Measurements from ENCODE around the gene EIF3D. TPM values are rescaled to one million over a fixed set of nuclear protein-coding genes. Genes with fewer than 3 reads are reported as not detected.

EIF3D gene
- total and polyA plus RNA-seq, 2 experiments from 2014 or later = 148 to 381 TPM

DNA sequence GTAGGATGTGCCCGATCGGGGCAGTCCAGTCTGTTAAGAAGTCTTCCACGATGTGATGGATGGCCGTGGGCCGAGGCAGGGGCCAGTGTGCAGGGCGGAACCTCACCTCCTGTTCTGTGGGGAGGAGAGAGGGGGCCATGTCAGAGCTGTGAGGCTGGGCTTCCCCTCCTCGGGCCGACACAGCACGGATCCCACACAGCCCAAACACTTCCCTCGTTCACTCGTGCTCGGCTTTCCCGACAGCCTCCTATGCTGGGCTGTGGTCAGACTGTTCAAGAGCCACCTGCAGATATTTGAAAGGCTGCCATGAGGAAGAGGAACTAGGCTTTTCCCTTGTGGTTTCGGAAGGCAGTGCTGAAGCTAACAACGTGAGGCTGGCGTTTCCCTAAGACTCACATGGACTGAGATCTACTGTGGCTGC, 35.3 kb downstream of the EIF3D start (continued):
- TF ChIP-seq, protein P1, sequence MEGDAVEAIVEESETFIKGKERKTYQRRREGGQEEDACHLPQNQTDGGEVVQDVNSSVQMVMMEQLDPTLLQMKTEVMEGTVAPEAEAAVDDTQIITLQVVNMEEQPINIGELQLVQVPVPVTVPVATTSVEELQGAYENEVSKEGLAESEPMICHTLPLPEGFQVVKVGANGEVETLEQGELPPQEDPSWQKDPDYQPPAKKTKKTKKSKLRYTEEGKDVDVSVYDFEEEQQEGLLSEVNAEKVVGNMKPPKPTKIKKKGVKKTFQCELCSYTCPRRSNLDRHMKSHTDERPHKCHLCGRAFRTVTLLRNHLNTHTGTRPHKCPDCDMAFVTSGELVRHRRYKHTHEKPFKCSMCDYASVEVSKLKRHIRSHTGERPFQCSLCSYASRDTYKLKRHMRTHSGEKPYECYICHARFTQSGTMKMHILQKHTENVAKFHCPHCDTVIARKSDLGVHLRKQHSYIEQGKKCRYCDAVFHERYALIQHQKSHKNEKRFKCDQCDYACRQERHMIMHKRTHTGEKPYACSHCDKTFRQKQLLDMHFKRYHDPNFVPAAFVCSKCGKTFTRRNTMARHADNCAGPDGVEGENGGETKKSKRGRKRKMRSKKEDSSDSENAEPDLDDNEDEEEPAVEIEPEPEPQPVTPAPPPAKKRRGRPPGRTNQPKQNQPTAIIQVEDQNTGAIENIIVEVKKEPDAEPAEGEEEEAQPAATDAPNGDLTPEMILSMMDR (conservative IDR thresholded peaks at IDR 0.05; ENCODE audit: low read depth in 2 of 2) = no peak
- TF ChIP-seq CREB1 (CRISPR knock-in tag; IDR thresholded peaks at IDR 0.05; ENCODE audit: low read depth) = no peak
- TF ChIP-seq, protein P2, sequence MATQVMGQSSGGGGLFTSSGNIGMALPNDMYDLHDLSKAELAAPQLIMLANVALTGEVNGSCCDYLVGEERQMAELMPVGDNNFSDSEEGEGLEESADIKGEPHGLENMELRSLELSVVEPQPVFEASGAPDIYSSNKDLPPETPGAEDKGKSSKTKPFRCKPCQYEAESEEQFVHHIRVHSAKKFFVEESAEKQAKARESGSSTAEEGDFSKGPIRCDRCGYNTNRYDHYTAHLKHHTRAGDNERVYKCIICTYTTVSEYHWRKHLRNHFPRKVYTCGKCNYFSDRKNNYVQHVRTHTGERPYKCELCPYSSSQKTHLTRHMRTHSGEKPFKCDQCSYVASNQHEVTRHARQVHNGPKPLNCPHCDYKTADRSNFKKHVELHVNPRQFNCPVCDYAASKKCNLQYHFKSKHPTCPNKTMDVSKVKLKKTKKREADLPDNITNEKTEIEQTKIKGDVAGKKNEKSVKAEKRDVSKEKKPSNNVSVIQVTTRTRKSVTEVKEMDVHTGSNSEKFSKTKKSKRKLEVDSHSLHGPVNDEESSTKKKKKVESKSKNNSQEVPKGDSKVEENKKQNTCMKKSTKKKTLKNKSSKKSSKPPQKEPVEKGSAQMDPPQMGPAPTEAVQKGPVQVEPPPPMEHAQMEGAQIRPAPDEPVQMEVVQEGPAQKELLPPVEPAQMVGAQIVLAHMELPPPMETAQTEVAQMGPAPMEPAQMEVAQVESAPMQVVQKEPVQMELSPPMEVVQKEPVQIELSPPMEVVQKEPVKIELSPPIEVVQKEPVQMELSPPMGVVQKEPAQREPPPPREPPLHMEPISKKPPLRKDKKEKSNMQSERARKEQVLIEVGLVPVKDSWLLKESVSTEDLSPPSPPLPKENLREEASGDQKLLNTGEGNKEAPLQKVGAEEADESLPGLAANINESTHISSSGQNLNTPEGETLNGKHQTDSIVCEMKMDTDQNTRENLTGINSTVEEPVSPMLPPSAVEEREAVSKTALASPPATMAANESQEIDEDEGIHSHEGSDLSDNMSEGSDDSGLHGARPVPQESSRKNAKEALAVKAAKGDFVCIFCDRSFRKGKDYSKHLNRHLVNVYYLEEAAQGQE (IDR thresholded peaks at IDR 0.05; ENCODE audit: unreplicated experiment) = no peak

DNA sequence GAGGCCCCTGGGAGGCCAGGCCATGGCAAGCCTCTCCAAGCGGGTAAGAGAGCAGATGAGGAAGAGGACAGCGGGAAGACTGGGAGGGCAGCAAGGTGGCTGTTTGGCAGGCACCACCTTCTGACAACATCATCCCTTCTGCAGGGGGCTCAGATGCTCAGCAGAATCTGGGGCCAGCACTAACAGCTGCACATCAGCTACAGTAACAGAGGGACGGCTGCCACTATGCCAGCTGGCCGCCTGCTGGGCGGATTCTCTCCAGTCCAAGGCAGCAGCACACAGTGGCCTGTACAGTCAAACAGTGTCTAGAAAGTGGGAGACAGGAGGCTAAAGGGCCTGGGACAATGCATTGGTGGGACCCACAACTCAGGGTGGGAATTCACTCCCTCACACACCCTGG, 36.9 kb downstream of the EIF3D start:
- Mint-ChIP-seq H3K4me3 (no peak overlapping the region), H3K4me1 (no peaks in the 10 kb centered on the region), H3K36me3 (ENCODE audit: low read depth) (peaks cover 49% of the 10 kb centered on the region)
- TF ChIP-seq, protein P3, sequence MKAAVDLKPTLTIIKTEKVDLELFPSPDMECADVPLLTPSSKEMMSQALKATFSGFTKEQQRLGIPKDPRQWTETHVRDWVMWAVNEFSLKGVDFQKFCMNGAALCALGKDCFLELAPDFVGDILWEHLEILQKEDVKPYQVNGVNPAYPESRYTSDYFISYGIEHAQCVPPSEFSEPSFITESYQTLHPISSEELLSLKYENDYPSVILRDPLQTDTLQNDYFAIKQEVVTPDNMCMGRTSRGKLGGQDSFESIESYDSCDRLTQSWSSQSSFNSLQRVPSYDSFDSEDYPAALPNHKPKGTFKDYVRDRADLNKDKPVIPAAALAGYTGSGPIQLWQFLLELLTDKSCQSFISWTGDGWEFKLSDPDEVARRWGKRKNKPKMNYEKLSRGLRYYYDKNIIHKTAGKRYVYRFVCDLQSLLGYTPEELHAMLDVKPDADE (IDR thresholded peaks at IDR 0.05) = no peak
- TF ChIP-seq JUNB (IDR thresholded peaks at IDR 0.05; ENCODE audit: unreplicated experiment) (no peak), ZNF114 (CRISPR knock-in tag; IDR thresholded peaks at IDR 0.05) (no peak), ZNF331 (CRISPR knock-in tag; IDR thresholded peaks at IDR 0.05; ENCODE audit: low read depth) (no peak), STAT1 (IDR thresholded peaks at IDR 0.05; ENCODE audit: unreplicated experiment) (no peak)
- TF ChIP-seq, protein P2 (IDR thresholded peaks at IDR 0.05; ENCODE audit: unreplicated experiment) = no peak
- TF ChIP-seq, protein P4, sequence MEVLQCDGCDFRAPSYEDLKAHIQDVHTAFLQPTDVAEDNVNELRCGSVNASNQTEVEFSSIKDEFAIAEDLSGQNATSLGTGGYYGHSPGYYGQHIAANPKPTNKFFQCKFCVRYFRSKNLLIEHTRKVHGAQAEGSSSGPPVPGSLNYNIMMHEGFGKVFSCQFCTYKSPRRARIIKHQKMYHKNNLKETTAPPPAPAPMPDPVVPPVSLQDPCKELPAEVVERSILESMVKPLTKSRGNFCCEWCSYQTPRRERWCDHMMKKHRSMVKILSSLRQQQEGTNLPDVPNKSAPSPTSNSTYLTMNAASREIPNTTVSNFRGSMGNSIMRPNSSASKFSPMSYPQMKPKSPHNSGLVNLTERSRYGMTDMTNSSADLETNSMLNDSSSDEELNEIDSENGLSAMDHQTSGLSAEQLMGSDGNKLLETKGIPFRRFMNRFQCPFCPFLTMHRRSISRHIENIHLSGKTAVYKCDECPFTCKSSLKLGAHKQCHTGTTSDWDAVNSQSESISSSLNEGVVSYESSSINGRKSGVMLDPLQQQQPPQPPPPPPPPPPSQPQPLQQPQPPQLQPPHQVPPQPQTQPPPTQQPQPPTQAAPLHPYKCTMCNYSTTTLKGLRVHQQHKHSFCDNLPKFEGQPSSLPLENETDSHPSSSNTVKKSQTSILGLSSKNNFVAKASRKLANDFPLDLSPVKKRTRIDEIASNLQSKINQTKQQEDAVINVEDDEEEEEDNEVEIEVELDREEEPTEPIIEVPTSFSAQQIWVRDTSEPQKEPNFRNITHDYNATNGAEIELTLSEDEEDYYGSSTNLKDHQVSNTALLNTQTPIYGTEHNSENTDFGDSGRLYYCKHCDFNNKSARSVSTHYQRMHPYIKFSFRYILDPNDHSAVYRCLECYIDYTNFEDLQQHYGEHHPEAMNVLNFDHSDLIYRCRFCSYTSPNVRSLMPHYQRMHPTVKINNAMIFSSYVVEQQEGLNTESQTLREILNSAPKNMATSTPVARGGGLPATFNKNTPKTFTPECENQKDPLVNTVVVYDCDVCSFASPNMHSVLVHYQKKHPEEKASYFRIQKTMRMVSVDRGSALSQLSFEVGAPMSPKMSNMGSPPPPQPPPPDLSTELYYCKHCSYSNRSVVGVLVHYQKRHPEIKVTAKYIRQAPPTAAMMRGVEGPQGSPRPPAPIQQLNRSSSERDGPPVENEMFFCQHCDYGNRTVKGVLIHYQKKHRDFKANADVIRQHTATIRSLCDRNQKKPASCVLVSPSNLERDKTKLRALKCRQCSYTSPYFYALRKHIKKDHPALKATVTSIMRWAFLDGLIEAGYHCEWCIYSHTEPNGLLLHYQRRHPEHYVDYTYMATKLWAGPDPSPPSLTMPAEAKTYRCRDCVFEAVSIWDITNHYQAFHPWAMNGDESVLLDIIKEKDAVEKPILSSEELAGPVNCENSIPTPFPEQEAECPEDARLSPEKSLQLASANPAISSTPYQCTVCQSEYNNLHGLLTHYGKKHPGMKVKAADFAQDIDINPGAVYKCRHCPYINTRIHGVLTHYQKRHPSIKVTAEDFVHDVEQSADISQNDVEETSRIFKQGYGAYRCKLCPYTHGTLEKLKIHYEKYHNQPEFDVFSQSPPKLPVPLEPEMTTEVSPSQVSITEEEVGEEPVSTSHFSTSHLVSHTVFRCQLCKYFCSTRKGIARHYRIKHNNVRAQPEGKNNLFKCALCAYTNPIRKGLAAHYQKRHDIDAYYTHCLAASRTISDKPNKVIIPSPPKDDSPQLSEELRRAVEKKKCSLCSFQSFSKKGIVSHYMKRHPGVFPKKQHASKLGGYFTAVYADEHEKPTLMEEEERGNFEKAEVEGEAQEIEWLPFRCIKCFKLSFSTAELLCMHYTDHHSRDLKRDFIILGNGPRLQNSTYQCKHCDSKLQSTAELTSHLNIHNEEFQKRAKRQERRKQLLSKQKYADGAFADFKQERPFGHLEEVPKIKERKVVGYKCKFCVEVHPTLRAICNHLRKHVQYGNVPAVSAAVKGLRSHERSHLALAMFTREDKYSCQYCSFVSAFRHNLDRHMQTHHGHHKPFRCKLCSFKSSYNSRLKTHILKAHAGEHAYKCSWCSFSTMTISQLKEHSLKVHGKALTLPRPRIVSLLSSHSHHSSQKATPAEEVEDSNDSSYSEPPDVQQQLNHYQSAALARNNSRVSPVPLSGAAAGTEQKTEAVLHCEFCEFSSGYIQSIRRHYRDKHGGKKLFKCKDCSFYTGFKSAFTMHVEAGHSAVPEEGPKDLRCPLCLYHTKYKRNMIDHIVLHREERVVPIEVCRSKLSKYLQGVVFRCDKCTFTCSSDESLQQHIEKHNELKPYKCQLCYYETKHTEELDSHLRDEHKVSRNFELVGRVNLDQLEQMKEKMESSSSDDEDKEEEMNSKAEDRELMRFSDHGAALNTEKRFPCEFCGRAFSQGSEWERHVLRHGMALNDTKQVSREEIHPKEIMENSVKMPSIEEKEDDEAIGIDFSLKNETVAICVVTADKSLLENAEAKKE (CRISPR knock-in tag; IDR thresholded peaks at IDR 0.05) = no peak

More for the DNA sequence above, 36.9 kb downstream of the EIF3D start:
- H3K36me3 ChIP-seq (ENCODE audit: insufficient read depth) = no peaks in the 10 kb centered on the region; the same call in 1 of the 2 replicates
- H3K9me2 ChIP-seq (ENCODE audit: insufficient read depth) = no peaks in the 10 kb centered on the region
- no peak overlapping the region for H3K4me2 ChIP-seq
- H3K4me3 ChIP-seq = no peak overlapping the region
- DNase-seq (ENCODE audit: low spot score) (no peak), ATAC-seq (no peak)
- H3K27ac ChIP-seq (ENCODE audit: low read depth) = no peak overlapping the region
- H3K27me3 Mint-ChIP-seq (ENCODE audit: insufficient read depth, low read depth, poor library complexity) = peaks cover 4% of the 10 kb centered on the region
- no peaks in the 10 kb centered on the region for H3K27me3 ChIP-seq (ENCODE audit: insufficient read depth)
- H3K4me1 ChIP-seq (ENCODE audit: insufficient read depth) = no peaks in the 10 kb centered on the region
- H3K27ac Mint-ChIP-seq = no peak overlapping the region
- H2AFZ ChIP-seq = no peak overlapping the region
- H3K79me2 ChIP-seq (replicated peaks; ENCODE audit: insufficient read depth) = no peaks in the 10 kb centered on the region
- no peaks in the 10 kb centered on the region for H3F3A ChIP-seq (replicated peaks; ENCODE audit: low read depth)
- H4K20me1 ChIP-seq (replicated peaks; ENCODE audit: insufficient read depth) = no peaks in the 10 kb centered on the region
- H3K9me3 Mint-ChIP-seq = peaks cover 6% of the 10 kb centered on the region

All from GM23338 (cell line).